ENCODE data around the gene AXIN1. TPM values are rescaled to one million over a fixed set of nuclear protein-coding genes. Genes with fewer than 3 reads are reported as not detected.

Gene AXIN1
- total and polyA plus RNA-seq, 9 of the 15 experiments (the other 6 are each of a cell fraction or from before 2014, with no cell fraction given) = 0.42 to 58.0 (median 25.9) TPM

GRCh38 chr16:391885-392335, 39.4 kb upstream of the AXIN1 start (continued):
- TF ChIP-seq, protein P1, sequence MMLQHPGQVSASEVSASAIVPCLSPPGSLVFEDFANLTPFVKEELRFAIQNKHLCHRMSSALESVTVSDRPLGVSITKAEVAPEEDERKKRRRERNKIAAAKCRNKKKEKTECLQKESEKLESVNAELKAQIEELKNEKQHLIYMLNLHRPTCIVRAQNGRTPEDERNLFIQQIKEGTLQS (IDR thresholded peaks at IDR 0.05) = peak; percentile 71
- TF ChIP-seq, protein P1 (CRISPR knock-in tag; conservative IDR thresholded peaks at IDR 0.05) = no peak
- TF ChIP-seq, protein P2, sequence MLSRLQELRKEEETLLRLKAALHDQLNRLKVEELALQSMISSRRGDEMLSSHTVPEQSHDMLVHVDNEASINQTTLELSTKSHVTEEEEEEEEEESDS (CRISPR knock-in tag; IDR thresholded peaks at IDR 0.05) = no peak
- TF ChIP-seq KLF10 (CRISPR knock-in tag; IDR thresholded peaks at IDR 0.05) = no peak
- TF ChIP-seq ZBTB7A (IDR thresholded peaks at IDR 0.05; ENCODE audit: borderline replicate concordance, control insufficient read depth, low read depth, low read length) = peak; percentile 62; the same call in 1 of the 2 replicates
- TF ChIP-seq ZNF217 (CRISPR knock-in tag; IDR thresholded peaks at IDR 0.05) = no peak
- no peak for TF ChIP-seq SMARCC2 (IDR thresholded peaks at IDR 0.05; ENCODE audit: low read depth)
- no peak for TF ChIP-seq PREB (CRISPR knock-in tag; IDR thresholded peaks at IDR 0.05)
- peak in 1 of 2 experiments; percentile 100; a peak in 2 of 3 replicates for TF ChIP-seq CBX3 (IDR thresholded peaks at IDR 0.05; ENCODE audit: borderline replicate concordance in 1 of 2, low read length in 2 of 2)
- TF ChIP-seq, protein P3, sequence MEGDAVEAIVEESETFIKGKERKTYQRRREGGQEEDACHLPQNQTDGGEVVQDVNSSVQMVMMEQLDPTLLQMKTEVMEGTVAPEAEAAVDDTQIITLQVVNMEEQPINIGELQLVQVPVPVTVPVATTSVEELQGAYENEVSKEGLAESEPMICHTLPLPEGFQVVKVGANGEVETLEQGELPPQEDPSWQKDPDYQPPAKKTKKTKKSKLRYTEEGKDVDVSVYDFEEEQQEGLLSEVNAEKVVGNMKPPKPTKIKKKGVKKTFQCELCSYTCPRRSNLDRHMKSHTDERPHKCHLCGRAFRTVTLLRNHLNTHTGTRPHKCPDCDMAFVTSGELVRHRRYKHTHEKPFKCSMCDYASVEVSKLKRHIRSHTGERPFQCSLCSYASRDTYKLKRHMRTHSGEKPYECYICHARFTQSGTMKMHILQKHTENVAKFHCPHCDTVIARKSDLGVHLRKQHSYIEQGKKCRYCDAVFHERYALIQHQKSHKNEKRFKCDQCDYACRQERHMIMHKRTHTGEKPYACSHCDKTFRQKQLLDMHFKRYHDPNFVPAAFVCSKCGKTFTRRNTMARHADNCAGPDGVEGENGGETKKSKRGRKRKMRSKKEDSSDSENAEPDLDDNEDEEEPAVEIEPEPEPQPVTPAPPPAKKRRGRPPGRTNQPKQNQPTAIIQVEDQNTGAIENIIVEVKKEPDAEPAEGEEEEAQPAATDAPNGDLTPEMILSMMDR (IDR thresholded peaks at IDR 0.05 in 2 of 3, conservative IDR thresholded peaks at IDR 0.05 in 1 of 3; ENCODE audit: insufficient read depth in 2 of 3, low read depth in 1 of 3, low read length in 3 of 3) = peak; percentile 90 to 97 (median 90)
- TF ChIP-seq STAG1 (CRISPR knock-in tag; IDR thresholded peaks at IDR 0.05; ENCODE audit: borderline replicate concordance) = peak; percentile 77
- no peak for TF ChIP-seq SIN3A (IDR thresholded peaks at IDR 0.05; ENCODE audit: borderline replicate concordance in 2 of 2, control insufficient read depth in 1 of 2, low read depth in 2 of 2, low read length in 2 of 2)
- peak; percentile 57 to 87 for TF ChIP-seq TRIM24 (IDR thresholded peaks at IDR 0.05)
- no peak for TF ChIP-seq RBM39 (optimal IDR thresholded peaks at IDR 0.05; ENCODE audit: low read depth, low read length)
- TF ChIP-seq YY1 (IDR thresholded peaks at IDR 0.05; ENCODE audit: borderline replicate concordance in 1 of 3, control insufficient read depth in 1 of 3, extremely low read depth in 1 of 3, insufficient read depth in 3 of 3, insufficient read length in 1 of 3, insufficient replicate concordance in 2 of 3, low read depth in 1 of 3, low read length in 2 of 3) = no peak
- peak; percentile 35; the same call in 1 of the 2 replicates for TF ChIP-seq ZC3H11A (IDR thresholded peaks at IDR 0.05; ENCODE audit: low read depth, low read length)
- no peak for TF ChIP-seq ZNF175 (CRISPR knock-in tag; IDR thresholded peaks at IDR 0.05; ENCODE audit: low read depth)
- 0 out of 2 replicates have a peak, but pooled peaks have one; percentile 19 for TF ChIP-seq ESRRA (IDR thresholded peaks at IDR 0.05; ENCODE audit: borderline replicate concordance, low read depth)
- 0 out of 4 replicates have a peak, but pooled peaks have one; percentile 41 to 51 for TF ChIP-seq ARNT (IDR thresholded peaks at IDR 0.05)
- no peak for TF ChIP-seq SIX5 (IDR thresholded peaks at IDR 0.05; ENCODE audit: borderline replicate concordance in 1 of 2, insufficient read depth in 1 of 2, low read depth in 1 of 2, low read length in 2 of 2)
- TF ChIP-seq, protein P4, sequence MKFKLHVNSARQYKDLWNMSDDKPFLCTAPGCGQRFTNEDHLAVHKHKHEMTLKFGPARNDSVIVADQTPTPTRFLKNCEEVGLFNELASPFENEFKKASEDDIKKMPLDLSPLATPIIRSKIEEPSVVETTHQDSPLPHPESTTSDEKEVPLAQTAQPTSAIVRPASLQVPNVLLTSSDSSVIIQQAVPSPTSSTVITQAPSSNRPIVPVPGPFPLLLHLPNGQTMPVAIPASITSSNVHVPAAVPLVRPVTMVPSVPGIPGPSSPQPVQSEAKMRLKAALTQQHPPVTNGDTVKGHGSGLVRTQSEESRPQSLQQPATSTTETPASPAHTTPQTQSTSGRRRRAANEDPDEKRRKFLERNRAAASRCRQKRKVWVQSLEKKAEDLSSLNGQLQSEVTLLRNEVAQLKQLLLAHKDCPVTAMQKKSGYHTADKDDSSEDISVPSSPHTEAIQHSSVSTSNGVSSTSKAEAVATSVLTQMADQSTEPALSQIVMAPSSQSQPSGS (CRISPR knock-in tag; IDR thresholded peaks at IDR 0.05) = no peak

Measured in K562 (cell line).